GM12864 (cell line): ENCODE data around the gene DCD.

Source experiments
- DNase-seq: peaks from one replicate; pipeline ENCODE4 v3.0.0-alpha.2; 2011; ENCODE audit warnings: low read depth
- H3K4me3 ChIP-seq: 2 replicates; pipeline ENCODE4 v1.5.1; 2011; ENCODE audit warnings: mild to moderate bottlenecking, low read depth, low read length, control low read depth
- TF ChIP-seq, protein P1 (sequence below): IDR thresholded peaks from 2 replicates; pipeline ENCODE4 v1.5.1; 2011; ENCODE audit warnings: low read depth, mild to moderate bottlenecking, moderate library complexity, low read length, control low read depth, inconsistent platforms; ENCODE audit errors: missing control alignments

DCD gene

DNA sequence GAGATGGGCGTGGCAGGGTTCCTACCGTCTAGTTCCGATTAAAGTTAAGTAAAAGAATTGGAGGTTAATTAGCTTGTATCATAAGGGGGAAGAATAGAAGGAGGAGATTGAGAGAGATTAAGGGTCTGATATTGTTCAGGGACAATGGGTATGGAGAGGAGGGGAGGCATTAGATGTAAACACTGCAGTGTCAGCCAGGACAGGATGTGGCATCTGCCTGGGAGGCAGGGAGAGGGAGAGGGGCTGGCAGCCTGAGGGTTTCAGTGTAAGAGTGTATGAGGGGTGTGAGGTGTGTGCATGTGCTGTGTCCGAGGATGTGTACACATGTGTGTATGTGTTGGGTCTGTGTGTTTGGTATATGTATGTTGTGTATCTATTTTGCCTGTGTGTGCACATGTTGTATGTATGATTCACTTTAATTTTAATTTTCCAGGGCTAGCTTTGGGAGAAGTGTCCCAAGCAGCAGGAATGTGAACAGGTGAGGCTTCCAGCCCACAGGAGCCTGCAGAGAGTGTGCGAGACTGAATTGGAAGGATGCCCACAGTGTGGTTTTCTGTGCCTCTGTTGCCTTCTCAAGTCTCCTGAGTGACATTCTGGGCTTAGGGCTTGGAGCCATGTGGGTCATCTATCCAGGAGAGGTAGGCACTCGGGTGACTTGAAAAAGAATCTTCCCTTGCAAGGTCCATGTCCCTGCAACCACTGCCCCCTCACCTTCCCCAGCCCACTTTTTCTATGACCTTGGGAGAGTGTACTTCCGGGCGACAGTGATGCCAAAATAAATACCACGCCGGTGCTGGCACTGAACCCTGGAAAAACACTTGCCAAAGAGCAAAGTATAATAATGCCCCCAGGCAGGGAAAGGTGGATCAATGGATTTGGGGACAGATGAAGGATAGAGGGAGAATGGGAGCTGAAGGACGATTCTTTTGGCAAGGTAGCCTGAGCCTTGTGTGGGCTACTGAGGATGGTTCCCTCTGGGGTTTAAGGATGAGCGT is 36.8 kb upstream of the DCD start:
- no peak for DNase-seq
- TF ChIP-seq, protein P1, sequence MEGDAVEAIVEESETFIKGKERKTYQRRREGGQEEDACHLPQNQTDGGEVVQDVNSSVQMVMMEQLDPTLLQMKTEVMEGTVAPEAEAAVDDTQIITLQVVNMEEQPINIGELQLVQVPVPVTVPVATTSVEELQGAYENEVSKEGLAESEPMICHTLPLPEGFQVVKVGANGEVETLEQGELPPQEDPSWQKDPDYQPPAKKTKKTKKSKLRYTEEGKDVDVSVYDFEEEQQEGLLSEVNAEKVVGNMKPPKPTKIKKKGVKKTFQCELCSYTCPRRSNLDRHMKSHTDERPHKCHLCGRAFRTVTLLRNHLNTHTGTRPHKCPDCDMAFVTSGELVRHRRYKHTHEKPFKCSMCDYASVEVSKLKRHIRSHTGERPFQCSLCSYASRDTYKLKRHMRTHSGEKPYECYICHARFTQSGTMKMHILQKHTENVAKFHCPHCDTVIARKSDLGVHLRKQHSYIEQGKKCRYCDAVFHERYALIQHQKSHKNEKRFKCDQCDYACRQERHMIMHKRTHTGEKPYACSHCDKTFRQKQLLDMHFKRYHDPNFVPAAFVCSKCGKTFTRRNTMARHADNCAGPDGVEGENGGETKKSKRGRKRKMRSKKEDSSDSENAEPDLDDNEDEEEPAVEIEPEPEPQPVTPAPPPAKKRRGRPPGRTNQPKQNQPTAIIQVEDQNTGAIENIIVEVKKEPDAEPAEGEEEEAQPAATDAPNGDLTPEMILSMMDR, result no peak
- no peak overlapping the region for H3K4me3 ChIP-seq

- DNase-seq, result no peak
- no peak overlapping the region for H3K4me3 ChIP-seq
- TF ChIP-seq, protein P1, result no peak
Measured at GRCh38 chr12:54683398-54683797, 35.2 kb upstream of the DCD start.

GRCh38 chr12:54682674-54683073 is 34.5 kb upstream of the DCD start:
- no peak for DNase-seq
- H3K4me3 ChIP-seq, result no peak overlapping the region
- TF ChIP-seq, protein P1, result no peak

DNA sequence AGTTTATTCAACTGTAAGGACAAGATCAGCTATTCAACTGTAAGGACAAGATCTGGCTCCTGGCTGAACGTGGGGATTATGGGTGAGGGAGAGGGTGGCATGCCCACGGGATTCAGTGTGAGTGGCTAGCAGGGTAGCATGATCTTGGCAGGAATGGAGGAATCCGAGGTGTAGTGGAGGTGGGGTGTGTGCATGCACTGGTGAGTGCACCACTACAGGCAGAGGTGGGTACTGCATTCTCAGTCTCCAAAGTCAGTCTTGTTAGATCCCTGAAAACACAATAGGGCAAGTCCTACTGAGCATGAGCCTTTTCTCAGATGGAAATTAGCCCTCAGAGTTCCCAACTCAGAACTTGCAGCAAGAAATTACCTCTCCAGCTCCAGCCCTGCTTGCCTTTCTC is 32.2 kb upstream of the DCD start:
- TF ChIP-seq, protein P1, result peak; percentile 94
- peak; percentile 16 for DNase-seq
- H3K4me3 ChIP-seq, result no peak overlapping the region

DNA sequence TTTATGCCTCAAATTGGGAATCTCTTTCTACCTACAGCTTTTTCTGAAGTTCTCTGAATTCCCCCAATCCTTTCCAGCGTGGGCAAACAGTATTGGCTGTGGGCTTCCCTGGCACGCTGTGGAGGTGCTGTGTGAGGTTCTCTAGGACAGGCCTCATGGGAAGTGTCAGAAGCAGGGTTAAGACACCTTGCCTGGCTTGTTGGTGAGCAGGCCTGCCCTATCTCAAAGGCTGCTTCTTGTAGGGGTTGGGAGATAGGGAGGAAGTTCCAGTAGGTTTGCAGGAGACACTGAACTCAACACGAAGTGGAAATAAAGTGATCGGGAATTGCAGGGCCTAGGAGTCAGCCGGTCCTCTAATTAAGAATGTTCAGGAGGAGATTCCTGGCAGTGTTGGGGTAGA is 30.0 kb upstream of the DCD start:
- no peak for DNase-seq
- no peak overlapping the region for H3K4me3 ChIP-seq
- TF ChIP-seq, protein P1, result no peak

- TF ChIP-seq, protein P1, result no peak
Measured at GRCh38 chr12:54667945-54668344, 19.8 kb upstream of the DCD start.

More at GRCh38 chr12:54667945-54668344, 19.8 kb upstream of the DCD start:
- no peak overlapping the region for H3K4me3 ChIP-seq
- DNase-seq, result no peak
